IPS DF 4.7 (cell line): Measurements from ENCODE around the gene NUCB1.
"Not testable (repeated sequence)": the region's sequence is repeated elsewhere in the genome, so short reads cannot be mapped to it uniquely, and the experiment has no call there.

Experiments
- DNase-seq: peaks from one replicate; pipeline ENCODE4 v3.0.0-alpha.2; 2013; ENCODE audit warnings: low spot score; ENCODE audit errors: extremely low read depth

The NUCB1 gene

DNA sequence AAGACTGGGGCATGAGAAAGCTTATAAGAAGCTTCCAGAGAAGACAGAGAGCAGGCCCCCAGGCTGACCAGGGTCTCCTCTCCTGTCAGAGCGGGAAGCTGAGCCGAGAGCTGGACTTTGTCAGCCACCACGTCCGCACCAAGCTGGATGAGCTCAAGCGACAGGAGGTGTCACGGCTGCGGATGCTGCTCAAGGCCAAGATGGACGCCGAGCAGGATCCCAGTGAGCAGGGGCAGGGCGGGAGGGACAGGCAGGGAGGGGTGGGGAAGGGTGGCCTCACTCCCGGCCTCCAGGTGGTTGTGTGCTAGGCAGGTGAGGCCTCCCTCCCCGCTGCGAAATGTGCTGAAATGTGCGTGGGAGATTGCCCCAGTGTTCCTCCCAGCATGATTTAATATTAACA lies 5.6 kb downstream of the NUCB1 start:
- DNase-seq, result no peak

GRCh38 chr19:48906324-48906723 lies 6.2 kb downstream of the NUCB1 start:
- DNase-seq, result no peak

DNA sequence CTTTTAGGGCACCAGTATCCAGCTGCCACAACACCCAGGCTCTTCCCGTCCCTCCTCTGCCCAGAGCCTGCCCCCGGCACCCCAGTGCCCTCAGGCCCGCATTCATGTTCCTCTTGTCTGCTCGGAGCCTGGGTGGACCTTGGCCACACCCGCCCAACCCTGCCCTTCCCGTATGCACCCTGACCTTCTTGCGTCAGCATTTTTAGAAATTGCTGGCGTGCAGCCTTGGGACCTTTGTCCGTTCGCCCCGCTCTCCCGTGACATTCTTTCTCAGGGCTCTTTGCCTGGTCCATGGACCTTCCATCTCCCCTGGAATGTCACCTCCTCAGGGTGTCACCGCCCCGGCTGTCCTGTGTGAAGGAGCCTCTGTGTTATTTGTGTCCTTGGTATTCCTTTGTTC lies 7.6 kb downstream of the NUCB1 start:
- DNase-seq, result no peak

- DNase-seq, result not testable (repeated sequence)
These were observed 9.4 kb downstream of the NUCB1 start for GRCh38 chr19:48909424-48910077.

DNA sequence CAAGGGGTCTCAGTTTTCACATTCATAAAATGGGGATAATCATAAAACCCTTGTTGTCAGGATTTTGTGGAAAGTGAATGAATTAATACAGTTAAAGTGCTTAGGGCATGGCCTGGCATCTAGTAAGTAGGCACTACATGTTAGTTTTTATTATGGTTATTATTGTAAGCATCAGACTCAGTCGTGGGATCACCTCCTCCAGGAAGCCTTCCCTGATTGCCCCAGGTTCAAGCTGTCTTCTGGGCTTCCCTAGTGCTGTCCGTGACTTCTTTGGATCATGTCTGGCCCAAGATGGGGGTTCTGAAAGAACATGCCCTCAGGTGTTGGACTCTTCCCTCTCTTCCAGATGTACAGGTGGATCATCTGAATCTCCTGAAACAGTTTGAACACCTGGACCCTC lies 10.7 kb downstream of the NUCB1 start:
- no peak for DNase-seq

- no peak for DNase-seq
These were observed 13.2 kb downstream of the NUCB1 start for GRCh38 chr19:48913114-48913889.

- DNase-seq, result no peak
These were observed 14.1 kb downstream of the NUCB1 start for GRCh38 chr19:48914181-48914580.

- no peak for DNase-seq
These were observed 15.6 kb downstream of the NUCB1 start for GRCh38 chr19:48915757-48916156.

GRCh38 chr19:48918071-48918470 lies 18.0 kb downstream of the NUCB1 start:
- no peak for DNase-seq

GRCh38 chr19:48918801-48919247 lies 18.7 kb downstream of the NUCB1 start:
- no peak for DNase-seq

DNA sequence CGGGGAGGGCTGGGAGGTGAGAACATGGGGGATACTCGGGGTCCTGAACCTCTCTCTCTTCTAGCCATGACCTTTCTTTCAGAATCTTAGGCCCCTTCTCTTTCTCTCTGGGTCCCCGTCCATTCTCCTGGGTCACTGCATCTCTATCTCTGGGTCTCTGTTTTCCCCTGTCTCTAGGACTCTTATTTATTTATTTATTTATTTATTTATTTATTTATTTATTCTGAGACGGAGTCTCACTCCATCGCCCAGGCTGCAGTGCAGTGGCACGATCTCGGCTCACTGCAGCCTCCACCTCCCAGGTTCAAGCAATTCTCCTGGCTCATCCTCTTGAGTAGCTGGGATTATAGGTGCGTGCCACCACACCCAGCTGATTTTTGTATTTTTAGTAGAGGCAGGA lies 19.2 kb downstream of the NUCB1 start:
- not testable (repeated sequence) for DNase-seq

DNA sequence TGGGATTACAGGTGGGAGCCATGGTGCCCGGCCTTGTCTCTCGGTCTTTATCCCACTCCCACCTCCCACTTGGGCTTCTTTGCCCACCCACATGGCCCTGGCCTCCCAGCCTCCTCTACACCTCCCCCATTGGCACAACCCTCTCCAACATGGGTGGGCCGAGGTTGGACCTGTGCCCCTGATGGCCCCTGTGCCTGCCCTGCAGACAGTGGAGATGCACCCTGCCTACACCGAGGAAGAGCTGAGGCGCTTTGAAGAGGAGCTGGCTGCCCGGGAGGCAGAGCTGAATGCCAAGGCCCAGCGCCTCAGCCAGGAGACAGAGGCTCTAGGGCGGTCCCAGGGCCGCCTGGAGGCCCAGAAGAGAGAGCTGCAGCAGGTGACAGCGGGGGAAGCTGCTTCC lies 20.8 kb downstream of the NUCB1 start:
- DNase-seq, result no peak

DNA sequence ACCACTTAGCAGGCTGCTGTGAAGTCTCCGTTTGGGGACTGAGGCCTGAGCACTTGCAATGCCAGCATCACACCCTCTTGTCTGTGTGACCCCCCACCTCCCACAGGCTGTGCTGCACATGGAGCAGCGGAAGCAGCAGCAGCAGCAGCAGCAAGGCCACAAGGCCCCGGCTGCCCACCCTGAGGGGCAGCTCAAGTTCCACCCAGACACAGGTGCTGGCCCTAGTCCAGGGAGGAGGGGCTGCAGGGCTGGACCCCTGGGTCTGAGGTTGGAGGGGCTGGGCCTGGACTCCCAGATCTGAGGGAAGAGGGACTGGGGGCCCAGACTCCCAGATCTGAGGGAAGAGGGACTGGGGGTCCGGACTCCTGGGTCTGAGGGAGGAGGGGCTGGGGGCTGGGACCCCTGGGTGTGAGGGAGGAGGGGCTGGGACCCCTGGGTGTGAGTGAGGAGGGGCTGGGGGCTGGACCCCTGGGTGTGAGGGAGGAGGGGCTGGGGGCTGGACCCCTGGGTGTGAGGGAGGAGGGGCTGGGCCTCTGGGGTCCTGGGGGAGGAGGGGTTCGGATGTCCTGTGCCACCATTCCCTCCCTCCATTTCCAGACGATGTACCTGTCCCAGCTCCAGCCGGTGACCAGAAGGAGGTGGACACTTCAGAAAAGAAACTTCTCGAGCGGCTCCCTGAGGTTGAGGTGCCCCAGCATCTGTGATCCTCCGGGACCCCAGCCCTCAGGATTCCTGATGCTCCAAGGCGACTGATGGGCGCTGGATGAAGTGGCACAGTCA lies 21.8 kb downstream of the NUCB1 start:
- DNase-seq, result no peak

- DNase-seq, result no peak
These were observed 22.7 kb downstream of the NUCB1 start for GRCh38 chr19:48922548-48923490.

- no peak for DNase-seq
These were observed 25.2 kb downstream of the NUCB1 start for GRCh38 chr19:48925240-48925843.

- not testable (repeated sequence) for DNase-seq
These were observed 25.8 kb downstream of the NUCB1 start for GRCh38 chr19:48925890-48926289.

DNA sequence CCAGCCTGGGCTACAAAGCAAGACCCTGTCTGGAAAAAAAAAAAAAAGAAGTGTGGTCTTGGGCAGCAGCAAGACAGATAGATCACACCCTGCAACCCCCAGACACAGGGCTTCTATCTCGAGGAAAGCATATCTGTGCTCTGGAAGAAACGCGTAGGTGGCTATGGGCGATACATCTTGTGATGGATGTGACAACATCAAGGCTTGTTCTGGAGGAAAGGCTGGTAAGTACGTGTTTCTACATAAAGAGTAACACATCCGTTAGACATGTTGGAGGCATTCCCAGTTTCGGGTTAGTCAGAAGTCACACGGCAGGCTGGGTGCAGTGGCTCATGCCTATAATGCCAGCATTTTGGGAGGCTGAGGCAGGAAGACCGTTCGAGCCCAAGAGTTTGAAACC lies 26.8 kb downstream of the NUCB1 start:
- DNase-seq, result no peak

- not testable (repeated sequence) for DNase-seq
These were observed 27.6 kb downstream of the NUCB1 start for GRCh38 chr19:48927692-48928091.

GRCh38 chr19:48928164-48929025 lies 28.3 kb downstream of the NUCB1 start:
- no peak for DNase-seq
